ENCODE results near the gene LMF2. TPM values are rescaled to one million over a fixed set of nuclear protein-coding genes. Genes with fewer than 3 reads are reported as not detected.

Gene LMF2
- total RNA-seq, 4 donors from 2014 or later: 19.7 to 61.3 (median 32.0) TPM

- H3K27me3 ChIP-seq: no peaks in the 10 kb centered on the region
- intact Hi-C loops (cut with DNase I; ENCODE audit: low total_unique reads): no loop called here
- H3K27ac ChIP-seq: no peak overlapping the region
- H3K9me3 ChIP-seq: no peaks in the 10 kb centered on the region
- no peaks in the 10 kb centered on the region for H3K36me3 ChIP-seq
- no peaks in the 10 kb centered on the region for H3K4me1 ChIP-seq
- TF ChIP-seq POLR2A (IDR thresholded peaks at IDR 0.05): no peak
- no peak for TF ChIP-seq CTCF (IDR thresholded peaks at IDR 0.05)
- no peak for DNase-seq
- no peak overlapping the region for H3K4me3 ChIP-seq
Observed at GRCh38 chr22:50460938-50461337, 46.6 kb downstream of the LMF2 start.

- Histone ChIP-seq H3K27ac (no peak overlapping the region), H3K27me3 (no peaks in the 10 kb centered on the region), H3K4me1 (no peaks in the 10 kb centered on the region), H3K4me3 (no peak overlapping the region), H3K36me3 (no peaks in the 10 kb centered on the region), H3K9me3 (no peaks in the 10 kb centered on the region)
- no peak for DNase-seq
- intact Hi-C loops (cut with DNase I; ENCODE audit: low total_unique reads): no loop called here
- no peak for TF ChIP-seq CTCF (IDR thresholded peaks at IDR 0.05)
- no peak for TF ChIP-seq POLR2A (IDR thresholded peaks at IDR 0.05)
Observed at GRCh38 chr22:50459496-50460140, 47.9 kb downstream of the LMF2 start.

- H3K36me3 ChIP-seq: no peaks in the 10 kb centered on the region
- no peaks in the 10 kb centered on the region for H3K27me3 ChIP-seq
- no peaks in the 10 kb centered on the region for H3K9me3 ChIP-seq
- no peaks in the 10 kb centered on the region for H3K4me1 ChIP-seq
- H3K27ac ChIP-seq: no peak overlapping the region
- no peak overlapping the region for H3K4me3 ChIP-seq
- TF ChIP-seq POLR2A (IDR thresholded peaks at IDR 0.05): no peak
- TF ChIP-seq CTCF (IDR thresholded peaks at IDR 0.05): no peak
- intact Hi-C loops (cut with DNase I; ENCODE audit: low total_unique reads): no loop called here
- no peak for DNase-seq
Observed at GRCh38 chr22:50459016-50459415, 48.5 kb downstream of the LMF2 start.

- Histone ChIP-seq H3K36me3 (no peaks in the 10 kb centered on the region), H3K27ac (no peak overlapping the region), H3K9me3 (no peaks in the 10 kb centered on the region), H3K4me3 (no peak overlapping the region), H3K4me1 (no peaks in the 10 kb centered on the region), H3K27me3 (no peaks in the 10 kb centered on the region)
- no peak for DNase-seq
- intact Hi-C loops (cut with DNase I; ENCODE audit: low total_unique reads): no loop called here
- TF ChIP-seq CTCF (IDR thresholded peaks at IDR 0.05) (no peak), POLR2A (IDR thresholded peaks at IDR 0.05) (no peak)
Observed at GRCh38 chr22:50456466-50457234, 50.9 kb downstream of the LMF2 start.

- Histone ChIP-seq H3K36me3 (no peaks in the 10 kb centered on the region), H3K4me3 (no peak overlapping the region), H3K4me1 (no peaks in the 10 kb centered on the region), H3K27me3 (no peaks in the 10 kb centered on the region), H3K9me3 (no peaks in the 10 kb centered on the region), H3K27ac (no peak overlapping the region)
- TF ChIP-seq CTCF (IDR thresholded peaks at IDR 0.05): no peak
- no peak for TF ChIP-seq POLR2A (IDR thresholded peaks at IDR 0.05)
- intact Hi-C loops (cut with DNase I; ENCODE audit: low total_unique reads): no loop called here
- DNase-seq: no peak
Observed at GRCh38 chr22:50456026-50456425, 51.5 kb downstream of the LMF2 start.

All from uterus (tissue), 4 donors.